ENCODE results near the gene SPAG16.

Gene SPAG16

GRCh38 chr2:213284105-213285090, at the start of gene SPAG16:
Gene SPAG16 (plus strand): TSS chr2:213284464.
- peak; percentile 99 for ATAC-seq
- Mint-ChIP-seq H3K27me3 (no peaks in the 10 kb centered on the region), H3K27ac (peak within 1 kb of the TSS; percentile 94), H3K4me1 (peaks cover 28% of the 10 kb centered on the region), H3K36me3 (no peaks in the 10 kb centered on the region), H3K9me3 (no peaks in the 10 kb centered on the region), H3K4me3 (peak within 1 kb of the TSS; percentile 99)

GRCh38 chr2:213234641-213235040, 49.6 kb upstream of the SPAG16 start:
- Mint-ChIP-seq H3K4me1 (peaks cover 31% of the 10 kb centered on the region), H3K36me3 (no peaks in the 10 kb centered on the region), H3K27me3 (peaks cover 10% of the 10 kb centered on the region), H3K27ac (peak overlapping the region; percentile 75), H3K9me3 (no peaks in the 10 kb centered on the region), H3K4me3 (no peak overlapping the region)
- ATAC-seq = no peak

- Mint-ChIP-seq H3K4me3 (no peak overlapping the region), H3K4me1 (peaks cover 28% of the 10 kb centered on the region), H3K9me3 (no peaks in the 10 kb centered on the region), H3K27me3 (peaks cover 10% of the 10 kb centered on the region), H3K36me3 (no peaks in the 10 kb centered on the region), H3K27ac (no peak overlapping the region)
- no peak for ATAC-seq
Observed at GRCh38 chr2:213235741-213236140, 48.5 kb upstream of the SPAG16 start.

GRCh38 chr2:213237251-213237650, 47.0 kb upstream of the SPAG16 start:
- no peak for ATAC-seq
- Mint-ChIP-seq H3K27ac (no peak overlapping the region), H3K9me3 (no peaks in the 10 kb centered on the region), H3K4me3 (no peak overlapping the region), H3K36me3 (no peaks in the 10 kb centered on the region), H3K4me1 (peaks cover 28% of the 10 kb centered on the region), H3K27me3 (peaks cover 10% of the 10 kb centered on the region)

GRCh38 chr2:213237787-213238186, 46.5 kb upstream of the SPAG16 start:
- no peaks in the 10 kb centered on the region for H3K9me3 Mint-ChIP-seq
- ATAC-seq = no peak
- H3K36me3 Mint-ChIP-seq = no peaks in the 10 kb centered on the region
- no peak overlapping the region for H3K4me3 Mint-ChIP-seq
- peaks cover 23% of the 10 kb centered on the region for H3K4me1 Mint-ChIP-seq
- H3K27ac Mint-ChIP-seq = no peak overlapping the region
- peaks cover 10% of the 10 kb centered on the region for H3K27me3 Mint-ChIP-seq

- Mint-ChIP-seq H3K27ac (no peak overlapping the region), H3K4me1 (peaks cover 18% of the 10 kb centered on the region), H3K4me3 (no peak overlapping the region), H3K27me3 (peaks cover 17% of the 10 kb centered on the region), H3K9me3 (no peaks in the 10 kb centered on the region), H3K36me3 (no peaks in the 10 kb centered on the region)
- no peak for ATAC-seq
Observed at GRCh38 chr2:213238753-213239495, 45.3 kb upstream of the SPAG16 start.

GRCh38 chr2:213241817-213242216, 42.4 kb upstream of the SPAG16 start:
- no peak overlapping the region for H3K4me3 Mint-ChIP-seq

GRCh38 chr2:213242653-213243052, 41.6 kb upstream of the SPAG16 start:
- H3K4me1 Mint-ChIP-seq = peaks cover 7% of the 10 kb centered on the region
- peaks cover 13% of the 10 kb centered on the region for H3K27me3 Mint-ChIP-seq
- no peak overlapping the region for H3K27ac Mint-ChIP-seq
- H3K4me3 Mint-ChIP-seq = no peak overlapping the region
- no peak for ATAC-seq
- no peaks in the 10 kb centered on the region for H3K9me3 Mint-ChIP-seq
- H3K36me3 Mint-ChIP-seq = no peaks in the 10 kb centered on the region

More at GRCh38 chr2:213241817-213242216, 42.4 kb upstream of the SPAG16 start:
- Mint-ChIP-seq H3K36me3 (no peaks in the 10 kb centered on the region), H3K27ac (no peak overlapping the region), H3K27me3 (peaks cover 17% of the 10 kb centered on the region), H3K9me3 (no peaks in the 10 kb centered on the region), H3K4me1 (peaks cover 7% of the 10 kb centered on the region)
- no peak for ATAC-seq

GRCh38 chr2:213243189-213244044, 40.8 kb upstream of the SPAG16 start:
- H3K4me3 Mint-ChIP-seq = peak overlapping the region; percentile 6
- ATAC-seq = peak; percentile 34
- H3K36me3 Mint-ChIP-seq = no peaks in the 10 kb centered on the region
- H3K4me1 Mint-ChIP-seq = peaks cover 7% of the 10 kb centered on the region
- peaks cover 7% of the 10 kb centered on the region for H3K27me3 Mint-ChIP-seq
- H3K9me3 Mint-ChIP-seq = no peaks in the 10 kb centered on the region
- H3K27ac Mint-ChIP-seq = no peak overlapping the region

- peaks cover 7% of the 10 kb centered on the region for H3K27me3 Mint-ChIP-seq
Observed at GRCh38 chr2:213246497-213247281, 37.6 kb upstream of the SPAG16 start.

GRCh38 chr2:213247566-213247965, 36.7 kb upstream of the SPAG16 start:
- no peak overlapping the region for H3K27ac Mint-ChIP-seq
- no peak overlapping the region for H3K4me3 Mint-ChIP-seq
- H3K36me3 Mint-ChIP-seq = no peaks in the 10 kb centered on the region
- ATAC-seq = no peak
- peaks cover 7% of the 10 kb centered on the region for H3K27me3 Mint-ChIP-seq
- H3K4me1 Mint-ChIP-seq = peaks cover 12% of the 10 kb centered on the region
- no peaks in the 10 kb centered on the region for H3K9me3 Mint-ChIP-seq

More at GRCh38 chr2:213246497-213247281, 37.6 kb upstream of the SPAG16 start:
- Mint-ChIP-seq H3K36me3 (no peaks in the 10 kb centered on the region), H3K9me3 (no peaks in the 10 kb centered on the region), H3K4me3 (no peak overlapping the region), H3K27ac (no peak overlapping the region), H3K4me1 (peaks cover 8% of the 10 kb centered on the region)
- no peak for ATAC-seq

GRCh38 chr2:213248637-213249036, 35.6 kb upstream of the SPAG16 start:
- no peak for ATAC-seq
- Mint-ChIP-seq H3K4me1 (peaks cover 6% of the 10 kb centered on the region), H3K9me3 (no peaks in the 10 kb centered on the region), H3K4me3 (no peak overlapping the region), H3K27ac (no peak overlapping the region), H3K27me3 (peaks cover 7% of the 10 kb centered on the region), H3K36me3 (no peaks in the 10 kb centered on the region)

GRCh38 chr2:213249502-213249901, 34.8 kb upstream of the SPAG16 start:
- peak overlapping the region; percentile 44 for H3K27ac Mint-ChIP-seq
- H3K4me1 Mint-ChIP-seq = peaks cover 5% of the 10 kb centered on the region
- peaks cover 14% of the 10 kb centered on the region for H3K27me3 Mint-ChIP-seq
- no peak for ATAC-seq
- H3K36me3 Mint-ChIP-seq = no peaks in the 10 kb centered on the region
- H3K9me3 Mint-ChIP-seq = no peaks in the 10 kb centered on the region
- no peak overlapping the region for H3K4me3 Mint-ChIP-seq

GRCh38 chr2:213251618-213252017, 32.6 kb upstream of the SPAG16 start:
- Mint-ChIP-seq H3K4me3 (no peak overlapping the region), H3K27me3 (peaks cover 30% of the 10 kb centered on the region), H3K27ac (no peak overlapping the region), H3K36me3 (no peaks in the 10 kb centered on the region), H3K9me3 (no peaks in the 10 kb centered on the region), H3K4me1 (peaks cover 5% of the 10 kb centered on the region)
- ATAC-seq = peak; percentile 65
